Body of pancreas (tissue), 4 donors: ENCODE data around the gene ACTA1. TPM values are rescaled to one million over a fixed set of nuclear protein-coding genes. Genes with fewer than 3 reads are reported as not detected.

Experiments used
- ATAC-seq: fragments of 150-250 bp; one replicate; pipeline ENCODE4 v1.9.1; 2016
- DNase-seq, 4 donors: peaks; one replicate each; pipeline ENCODE4 v3.0.0-alpha.2; 2019
- H3K27ac ChIP-seq, 4 donors: fragments of 200-600 bp; sonication (generic); 1 replicate in 3 of 4; 2 replicates in 1 of 4; pipeline versions ENCODE4 v1.5.1 to v1.6.1; 2016 to 2019; ENCODE audit warnings: mild to moderate bottlenecking in 1 of 4, mixed read lengths in 1 of 4, moderate library complexity in 1 of 4
- H3K27me3 ChIP-seq, 2 donors: fragments of 200-600 bp; sonication (generic); one replicate each; pipeline ENCODE4 v1.6.0; 2016; ENCODE audit warnings: mild to moderate bottlenecking in 1 of 2
- H3K36me3 ChIP-seq, 2 donors: fragments of 200-600 bp; sonication (generic); replicated peaks in 1 of 2; 2 replicates each; pipeline ENCODE4 v1.5.1; 2016; ENCODE audit warnings: low read depth in 2 of 2; ENCODE audit not compliant: insufficient read depth in 1 of 2
- H3K4me1 ChIP-seq: fragments of 200-600 bp; sonication (generic); one replicate; pipeline ENCODE4 v1.6.0; 2016
- H3K4me3 ChIP-seq, 2 donors: fragments of 200-600 bp; sonication (generic); 1 replicate in 1 of 2; 2 replicates in 1 of 2; pipeline ENCODE4 v1.5.1; 2016 to 2019
- H3K9me3 ChIP-seq, 3 donors: fragments of 200-600 bp; sonication (generic); 1 replicate in 2 of 3; 2 replicates in 1 of 3; pipeline ENCODE4 v1.5.1; 2016
- POLR2A ChIP-seq, 3 donors: fragments of 450-650 bp; IDR thresholded peaks; one replicate each; pipeline ENCODE4 v1.6.1; 2016; ENCODE audit warnings: antibody characterized with exemption in 3 of 3, mild to moderate bottlenecking in 2 of 3
- WGBS, 2 donors: methylation state at CpG; one replicate each; pipeline ENCODE4 v1.1.5; 2017; 5-methylcytosine and 5-hydroxymethylcytosine counted together
- intact Hi-C: fragments of 100-400 bp; cut with DNase I; formaldehyde crosslinking; loops from one replicate; pipeline ENCODE4 v1.15.1; 2023
- total RNA-seq, 2 donors: library from RNA; depleted of rRNA; stranded (reverse); fragments of >200 nt; gene quantifications; one replicate each; pipeline ENCODE4 v1.1.0, GENCODE V29; 2016
- TF ChIP-seq, protein P1 (sequence below), 7 experiments: fragments of 450-650 bp in 4 of 7; fragments of 200-600 bp in 3 of 7; sonication (generic) in 3 of 7; IDR thresholded peaks; one replicate each; pipeline ENCODE4 v1.5.1; 2016 to 2019; ENCODE audit warnings: antibody characterized with exemption in 7 of 7

ACTA1 gene
- total RNA-seq, 2 donors from 2014 or later = 7.6 TPM; not detected in 1

DNA sequence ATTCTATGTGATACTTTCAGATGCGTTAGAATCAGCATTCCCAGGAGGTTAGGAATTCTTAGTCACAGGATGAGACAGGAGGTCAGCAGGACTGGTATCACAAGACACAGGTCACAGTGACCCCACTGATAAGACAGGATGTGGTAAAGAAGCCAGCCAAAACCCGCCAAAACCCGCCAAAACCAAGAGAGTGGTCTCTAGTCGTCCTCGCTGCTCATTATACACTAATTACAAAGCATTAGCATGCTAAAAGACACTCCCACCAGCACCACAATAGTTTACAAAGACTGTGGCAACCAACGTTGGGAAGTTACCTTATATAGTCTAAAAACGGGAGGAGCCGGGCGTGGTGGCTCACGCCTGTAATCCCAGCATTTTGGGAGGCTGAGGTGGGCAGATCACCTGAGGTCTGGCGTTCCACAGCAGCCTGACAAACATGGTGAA lies 13.9 kb upstream of the ACTA1 start:
- Histone ChIP-seq H3K27me3 (no peaks in the 10 kb centered on the region), H3K27ac (no peak overlapping the region), H3K36me3 (peaks cover 3 to 17% of the 10 kb centered on the region in 2 donors), H3K4me3 (no peak overlapping the region), H3K9me3 (no peaks in the 10 kb centered on the region), H3K4me1 (no peaks in the 10 kb centered on the region)
- no peak for TF ChIP-seq POLR2A (IDR thresholded peaks at IDR 0.05)
- TF ChIP-seq, protein P1, sequence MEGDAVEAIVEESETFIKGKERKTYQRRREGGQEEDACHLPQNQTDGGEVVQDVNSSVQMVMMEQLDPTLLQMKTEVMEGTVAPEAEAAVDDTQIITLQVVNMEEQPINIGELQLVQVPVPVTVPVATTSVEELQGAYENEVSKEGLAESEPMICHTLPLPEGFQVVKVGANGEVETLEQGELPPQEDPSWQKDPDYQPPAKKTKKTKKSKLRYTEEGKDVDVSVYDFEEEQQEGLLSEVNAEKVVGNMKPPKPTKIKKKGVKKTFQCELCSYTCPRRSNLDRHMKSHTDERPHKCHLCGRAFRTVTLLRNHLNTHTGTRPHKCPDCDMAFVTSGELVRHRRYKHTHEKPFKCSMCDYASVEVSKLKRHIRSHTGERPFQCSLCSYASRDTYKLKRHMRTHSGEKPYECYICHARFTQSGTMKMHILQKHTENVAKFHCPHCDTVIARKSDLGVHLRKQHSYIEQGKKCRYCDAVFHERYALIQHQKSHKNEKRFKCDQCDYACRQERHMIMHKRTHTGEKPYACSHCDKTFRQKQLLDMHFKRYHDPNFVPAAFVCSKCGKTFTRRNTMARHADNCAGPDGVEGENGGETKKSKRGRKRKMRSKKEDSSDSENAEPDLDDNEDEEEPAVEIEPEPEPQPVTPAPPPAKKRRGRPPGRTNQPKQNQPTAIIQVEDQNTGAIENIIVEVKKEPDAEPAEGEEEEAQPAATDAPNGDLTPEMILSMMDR (IDR thresholded peaks at IDR 0.05) = no peak
- 83 to 86% methylated on average over 11 of the region's 11 CpGs for WGBS, 2 donors
- DNase-seq (no peak), ATAC-seq (no peak)
- intact Hi-C loops = no loop called here

DNA sequence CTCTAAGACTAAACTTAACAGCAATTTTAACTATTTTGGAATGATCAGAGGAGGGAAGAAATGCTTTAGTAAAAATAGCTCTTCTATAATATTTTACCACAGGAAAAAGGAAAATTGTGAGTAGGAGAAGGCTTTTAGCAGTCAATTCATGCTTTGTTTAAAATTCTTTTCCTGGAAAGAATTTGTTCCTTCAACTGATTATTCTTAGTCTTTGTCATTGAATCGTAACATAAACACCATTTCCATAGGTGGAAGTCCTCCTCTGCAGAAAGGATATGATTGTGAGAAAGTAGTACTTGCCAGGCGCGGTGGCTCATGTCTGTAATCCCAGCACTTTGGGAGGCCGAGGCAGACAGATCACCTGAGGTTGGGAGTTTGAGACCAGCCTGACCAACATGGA lies 11.9 kb upstream of the ACTA1 start:
- Histone ChIP-seq H3K27ac (no peak overlapping the region), H3K27me3 (no peaks in the 10 kb centered on the region), H3K9me3 (no peaks in the 10 kb centered on the region), H3K4me1 (no peaks in the 10 kb centered on the region), H3K36me3 (peaks cover 3 to 21% of the 10 kb centered on the region in 2 donors), H3K4me3 (no peak overlapping the region)
- no peak for TF ChIP-seq POLR2A (IDR thresholded peaks at IDR 0.05)
- TF ChIP-seq, protein P1 (IDR thresholded peaks at IDR 0.05) = no peak
- DNase-seq = no peak
- no peak for ATAC-seq
- intact Hi-C loops = no loop called here
- 88 to 92% methylated on average over 4 of the region's 4 CpGs for WGBS, 2 donors

DNA sequence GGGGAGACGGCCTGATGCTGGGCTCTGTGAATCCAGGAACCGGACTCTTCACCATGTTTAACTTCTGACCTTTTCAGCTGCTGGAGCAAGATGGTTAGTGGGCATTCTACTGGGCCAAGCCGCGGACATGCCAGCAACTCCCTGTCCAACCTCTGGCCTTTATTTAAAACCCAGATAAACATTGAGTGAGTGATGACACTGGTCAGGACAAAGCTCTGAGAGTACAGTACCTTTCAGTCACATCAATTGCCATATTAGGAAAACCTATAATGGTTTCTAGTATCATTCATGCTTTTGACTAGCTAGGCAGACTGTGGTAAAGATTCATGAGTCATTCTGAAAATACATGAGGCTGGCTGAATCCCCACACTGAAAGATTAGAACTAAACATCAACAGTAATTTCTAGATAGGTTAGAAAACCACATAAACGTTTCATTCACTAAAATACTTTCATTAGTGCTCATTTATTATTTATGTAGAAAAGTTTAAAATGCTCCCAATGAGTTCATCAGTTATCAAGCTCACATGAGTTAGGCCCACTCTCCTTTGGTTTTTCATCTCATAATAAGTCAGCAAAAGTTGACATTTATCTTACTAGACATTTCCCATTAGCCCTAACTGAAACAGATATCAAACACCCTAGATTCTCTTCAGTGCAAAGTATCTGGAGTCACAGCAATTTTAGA lies 7.1 kb upstream of the ACTA1 start:
- Histone ChIP-seq H3K4me3 (no peak overlapping the region), H3K27ac (no peak overlapping the region), H3K36me3 (peaks cover 0 to 18% of the 10 kb centered on the region in 2 donors), H3K27me3 (no peaks in the 10 kb centered on the region), H3K9me3 (no peaks in the 10 kb centered on the region), H3K4me1 (no peaks in the 10 kb centered on the region)
- DNase-seq = no peak
- intact Hi-C loops = no loop called here
- 71 to 78% methylated on average over 5 of the region's 5 CpGs for WGBS, 2 donors
- TF ChIP-seq, protein P1 (IDR thresholded peaks at IDR 0.05) = no peak
- TF ChIP-seq POLR2A (IDR thresholded peaks at IDR 0.05) = no peak
- no peak for ATAC-seq

DNA sequence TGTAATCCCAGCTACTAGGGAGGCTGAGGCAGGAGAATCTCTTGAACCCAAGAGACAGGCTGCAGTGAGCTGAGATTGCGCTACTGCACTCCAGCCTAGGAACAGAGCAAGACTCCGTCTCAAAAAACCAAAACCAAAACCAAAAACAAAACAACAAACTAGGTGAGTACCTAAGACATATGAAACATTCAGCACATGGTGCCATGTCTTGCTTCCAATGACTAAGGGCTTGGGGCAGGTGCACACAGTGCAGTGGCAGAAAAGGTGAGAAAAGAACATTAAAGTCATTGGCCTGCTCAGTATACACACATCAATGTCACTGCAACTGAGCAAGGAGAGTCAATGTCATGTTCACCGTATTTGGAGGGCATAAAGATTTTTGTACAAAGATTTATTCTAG lies 4.1 kb upstream of the ACTA1 start:
- no peaks in the 10 kb centered on the region for H3K9me3 ChIP-seq
- TF ChIP-seq, protein P1 (IDR thresholded peaks at IDR 0.05) = no peak
- TF ChIP-seq POLR2A (IDR thresholded peaks at IDR 0.05) = no peak
- no peak for ATAC-seq
- peaks cover 0 to 13% of the 10 kb centered on the region in 2 donors for H3K27me3 ChIP-seq
- WGBS, 2 donors = 87 to 91% methylated on average over 3 of the region's 3 CpGs
- no peak overlapping the region for H3K4me3 ChIP-seq
- no peak for DNase-seq
- H3K36me3 ChIP-seq = peaks cover 0 to 16% of the 10 kb centered on the region in 2 donors
- H3K4me1 ChIP-seq = no peaks in the 10 kb centered on the region
- H3K27ac ChIP-seq = no peak overlapping the region
- intact Hi-C loops = no loop called here

DNA sequence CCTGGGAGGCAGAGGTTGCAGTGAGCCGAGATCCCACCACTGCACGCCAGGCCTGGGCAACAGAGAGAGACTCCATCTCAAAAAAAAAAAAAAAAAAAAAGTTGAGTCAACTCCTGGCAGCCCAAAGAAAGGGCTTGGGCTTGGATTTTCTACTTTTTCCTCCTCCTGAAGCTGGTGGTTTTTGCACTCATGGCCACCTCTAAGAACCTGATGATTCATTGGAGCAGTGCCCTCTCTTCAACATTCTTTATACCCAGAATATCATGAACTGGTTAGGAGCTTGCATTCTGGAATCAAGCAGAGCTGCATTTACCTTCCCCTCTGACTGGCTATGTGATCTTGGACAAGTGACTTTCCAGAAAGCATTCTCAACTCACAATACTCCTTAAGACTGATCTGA lies 3.5 kb upstream of the ACTA1 start:
- ATAC-seq (no peak), DNase-seq (no peak)
- Histone ChIP-seq H3K36me3 (peaks cover 0 to 16% of the 10 kb centered on the region in 2 donors), H3K9me3 (no peaks in the 10 kb centered on the region), H3K27me3 (peaks cover 0 to 19% of the 10 kb centered on the region in 2 donors), H3K27ac (no peak overlapping the region), H3K4me1 (peaks cover 5% of the 10 kb centered on the region), H3K4me3 (no peak overlapping the region)
- TF ChIP-seq, protein P1 (IDR thresholded peaks at IDR 0.05) = no peak
- no peak for TF ChIP-seq POLR2A (IDR thresholded peaks at IDR 0.05)
- 87 to 92% methylated on average over 2 of the region's 2 CpGs for WGBS, 2 donors
- intact Hi-C loops = no loop called here
